Stimulated activated CD8-positive, alpha-beta memory T cell treated with anti-CD3 and anti-CD28 coated beads, Interleukin-15, amount 100 ng/mL, for 48 hours (primary cell): ENCODE measurements around the gene MANSC4.

Source experiments
- DNase-seq, 2 donors: peaks; one replicate each; pipeline ENCODE4 v3.0.0-alpha.2; 2020; ENCODE audit warnings: low read depth in 2 of 2

Gene MANSC4

DNA sequence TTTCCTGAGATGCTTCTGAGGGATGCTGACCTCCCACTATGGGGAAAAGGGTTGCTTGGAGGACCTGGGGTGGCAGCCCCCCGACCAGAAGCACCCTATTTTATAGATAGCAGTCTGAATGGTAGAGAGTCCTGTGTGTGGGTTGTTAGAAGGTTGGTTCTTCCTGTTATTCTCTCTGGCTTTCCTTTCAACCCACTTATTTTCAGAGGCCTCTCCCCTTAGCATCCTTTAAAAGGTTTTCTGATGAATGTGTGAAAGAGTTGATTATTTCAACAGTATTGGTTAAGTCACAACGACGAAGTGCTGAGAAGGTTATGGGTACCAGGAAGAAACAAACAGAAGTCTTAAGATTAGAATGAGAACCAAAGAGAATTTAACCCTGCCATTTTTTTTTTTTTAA is 20.8 kb upstream of the MANSC4 start:
- no peak for DNase-seq

DNA sequence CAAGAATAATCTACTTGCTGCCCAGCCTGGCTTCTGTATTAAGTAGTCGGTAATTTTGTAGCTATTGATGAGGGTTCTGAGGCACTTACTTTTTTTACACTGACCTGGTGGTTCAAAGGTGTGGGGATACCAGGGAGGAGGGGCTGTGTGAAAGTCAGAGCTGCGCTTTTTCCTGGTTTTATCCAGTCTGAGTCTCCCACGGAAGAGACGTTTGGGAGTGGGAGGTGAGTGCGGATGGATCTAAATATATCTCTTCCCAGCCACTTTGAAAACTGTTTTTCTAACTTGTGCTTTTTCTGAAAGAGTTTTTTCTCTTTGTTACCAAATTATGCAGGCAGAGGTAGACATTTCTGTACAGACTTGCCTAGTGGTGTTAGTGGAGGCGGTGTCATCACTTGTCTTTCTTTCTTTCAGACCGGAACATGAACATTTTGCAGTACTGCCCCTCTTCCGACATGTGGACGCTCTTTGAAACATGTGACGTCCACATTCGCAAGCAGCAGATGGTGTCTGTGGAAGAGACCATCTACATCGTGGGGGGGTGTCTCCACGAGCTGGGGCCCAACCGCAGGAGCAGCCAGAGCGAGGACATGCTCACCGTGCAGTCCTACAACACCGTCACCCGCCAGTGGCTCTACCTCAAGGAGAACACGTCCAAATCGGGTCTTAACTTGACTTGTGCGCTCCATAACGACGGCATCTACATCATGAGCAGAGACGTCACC is 17.4 kb upstream of the MANSC4 start:
- DNase-seq, result no peak

DNA sequence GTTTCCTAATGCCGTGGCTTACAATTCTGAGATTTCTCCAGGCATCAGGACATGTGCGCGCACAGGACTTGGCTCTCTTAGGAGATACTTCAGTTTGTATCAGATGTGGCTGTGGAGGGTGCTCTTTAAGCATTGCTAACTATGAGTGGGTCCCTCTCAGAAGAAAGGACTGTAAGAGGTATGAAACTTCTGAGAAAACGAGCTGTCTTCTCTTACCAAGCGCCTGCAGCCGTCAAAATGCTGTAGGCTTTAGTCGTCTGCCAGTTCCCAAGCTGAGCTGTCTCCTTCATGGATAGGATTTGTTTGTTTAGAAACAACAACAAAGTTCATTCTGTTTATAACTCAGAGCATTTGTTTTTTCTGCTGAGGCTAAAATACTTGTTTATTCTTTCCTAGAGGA is 16.1 kb upstream of the MANSC4 start:
- DNase-seq, result no peak

DNA sequence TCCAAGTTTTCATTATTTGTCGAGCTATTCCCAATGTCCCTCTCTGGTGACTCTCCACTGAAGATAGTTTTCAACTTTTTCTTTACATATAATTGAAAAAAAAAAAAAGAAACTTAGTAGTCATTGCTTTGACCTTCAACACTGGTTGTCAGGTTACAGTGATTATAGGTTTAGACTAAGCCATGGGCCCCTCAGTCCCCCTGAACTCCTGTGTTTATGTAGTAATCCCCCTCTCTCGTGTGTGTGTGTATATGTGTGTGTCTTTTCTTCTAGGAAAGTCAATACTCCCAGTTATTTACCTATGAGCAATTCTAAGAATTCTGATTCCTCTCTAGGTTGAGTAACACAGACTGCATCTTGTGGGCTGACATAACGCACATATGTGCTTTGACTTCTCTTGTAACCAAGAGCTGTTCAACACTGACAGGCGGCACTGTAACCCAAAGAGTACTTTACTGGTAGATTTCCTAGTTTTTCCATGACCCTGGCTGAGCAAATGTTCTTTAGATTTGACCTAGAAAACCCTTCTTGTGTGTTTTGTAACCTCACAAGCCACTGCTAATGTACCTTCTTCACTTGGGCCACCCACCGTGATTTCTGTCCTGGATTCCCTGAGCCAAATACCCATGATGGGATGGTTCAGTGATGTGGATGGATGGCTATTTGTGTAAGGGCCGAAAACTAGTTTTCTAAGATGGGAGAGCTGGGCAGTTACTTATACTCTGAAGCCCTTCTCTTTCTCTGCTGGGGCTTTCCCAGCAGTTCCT is 15.0 kb upstream of the MANSC4 start:
- no peak for DNase-seq

DNA sequence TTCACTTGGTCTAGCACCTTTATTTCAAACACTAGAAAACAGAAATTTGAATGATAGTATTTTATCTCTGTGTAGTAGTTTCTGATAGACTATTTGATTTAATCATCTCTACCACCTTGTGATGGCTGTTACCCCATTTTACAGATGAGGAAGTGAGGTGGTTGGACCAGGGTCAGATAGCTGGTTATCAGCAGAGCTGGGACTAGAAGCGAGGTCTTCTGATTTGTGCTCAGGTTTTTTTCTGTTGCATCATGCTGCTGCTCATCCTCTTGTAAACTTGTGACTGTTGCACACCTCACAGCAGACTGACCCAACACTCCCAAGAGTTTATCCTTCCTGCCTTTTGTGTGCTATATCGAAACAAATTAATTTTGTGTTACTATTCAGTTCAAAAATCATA is 10.1 kb upstream of the MANSC4 start:
- DNase-seq, result no peak

DNA sequence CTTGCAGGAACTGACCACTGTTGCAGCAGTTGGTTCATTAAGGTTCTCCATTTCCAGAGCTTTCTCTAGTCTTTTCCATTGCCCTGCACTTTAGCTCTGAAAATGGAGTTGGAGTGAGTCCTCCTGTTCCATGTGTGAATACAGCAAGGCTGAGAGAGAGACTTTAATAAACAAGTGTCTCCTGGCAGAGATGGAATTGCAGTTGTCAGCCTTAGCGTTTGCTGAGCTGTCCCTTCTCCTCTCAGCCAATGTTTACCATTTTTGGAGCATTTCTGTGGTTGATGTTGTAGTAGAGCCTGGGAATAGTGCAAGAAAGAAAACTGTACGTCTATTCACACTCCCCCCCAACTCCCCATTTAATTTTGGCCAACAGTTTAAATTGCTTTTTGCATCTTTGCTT is 7.5 kb upstream of the MANSC4 start:
- no peak for DNase-seq

DNA sequence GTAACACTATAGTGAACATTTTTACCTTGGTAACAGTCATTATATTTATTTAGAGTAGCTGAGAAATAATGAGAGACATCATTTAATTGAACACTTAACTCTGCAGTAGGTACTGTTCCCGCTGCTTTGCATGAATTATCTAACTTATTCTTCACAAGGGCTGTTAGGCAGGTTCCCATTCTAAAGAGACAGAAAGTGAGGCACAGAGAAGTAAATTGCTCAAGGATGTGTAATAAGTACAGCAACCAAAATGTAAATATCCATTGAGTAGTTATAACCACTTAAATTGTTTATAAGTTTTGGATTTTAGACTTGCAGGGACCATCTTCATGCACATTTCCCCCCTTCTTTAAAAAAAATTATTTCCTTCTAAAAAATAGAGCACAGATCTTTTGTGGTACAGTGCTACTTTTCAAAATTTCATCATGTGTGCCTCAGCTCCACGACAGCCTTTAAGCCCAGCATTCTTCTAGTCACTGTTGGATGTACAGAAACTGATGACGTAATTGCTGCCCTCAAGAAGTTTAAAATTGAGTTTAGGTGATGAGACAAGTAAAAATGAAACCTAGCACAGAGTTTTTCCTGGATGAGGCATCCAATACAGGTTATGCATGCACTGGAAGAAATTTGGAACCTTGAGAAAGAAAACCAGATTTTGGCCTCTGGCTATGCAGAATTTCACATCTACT is 6.0 kb upstream of the MANSC4 start:
- DNase-seq, result no peak

DNA sequence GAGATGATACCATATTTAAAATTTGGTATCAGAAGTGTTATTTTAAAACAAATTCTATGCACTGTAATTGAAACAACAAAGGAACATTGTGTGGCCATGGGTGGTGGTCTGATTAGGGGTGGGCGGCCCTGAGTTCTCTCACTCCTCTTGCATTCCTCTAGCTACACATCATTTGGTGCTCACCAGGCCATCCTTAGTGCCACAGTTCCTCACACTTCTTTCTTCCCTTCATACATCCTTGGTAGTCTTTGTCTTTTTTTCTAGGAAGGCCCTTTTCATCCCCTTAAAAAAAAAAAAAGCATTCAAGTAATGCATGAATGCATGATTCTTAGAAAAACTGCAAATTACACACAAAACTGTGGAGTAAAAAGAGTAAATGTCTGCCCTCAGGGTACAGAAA is 2.4 kb upstream of the MANSC4 start:
- no peak for DNase-seq

DNA sequence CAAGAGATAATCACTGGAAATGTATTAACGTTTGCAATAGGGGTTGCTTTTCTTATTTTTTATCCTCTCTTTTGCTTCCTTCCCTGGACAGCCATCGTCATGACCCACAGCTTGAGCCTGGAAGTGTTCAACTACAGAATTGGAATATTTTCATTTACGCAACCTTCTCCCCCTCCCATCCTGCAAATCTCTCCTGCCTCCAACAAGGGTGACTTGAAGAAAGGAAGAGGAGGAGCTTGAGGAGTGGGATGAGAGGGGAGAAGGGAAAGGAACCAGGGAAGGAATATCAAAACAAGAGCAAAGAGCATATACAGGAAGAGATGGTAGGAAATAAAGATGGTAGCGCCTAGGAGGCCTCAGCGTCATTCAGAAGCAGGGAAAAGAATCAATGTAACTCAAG is 1.6 kb upstream of the MANSC4 start:
- no peak for DNase-seq

DNA sequence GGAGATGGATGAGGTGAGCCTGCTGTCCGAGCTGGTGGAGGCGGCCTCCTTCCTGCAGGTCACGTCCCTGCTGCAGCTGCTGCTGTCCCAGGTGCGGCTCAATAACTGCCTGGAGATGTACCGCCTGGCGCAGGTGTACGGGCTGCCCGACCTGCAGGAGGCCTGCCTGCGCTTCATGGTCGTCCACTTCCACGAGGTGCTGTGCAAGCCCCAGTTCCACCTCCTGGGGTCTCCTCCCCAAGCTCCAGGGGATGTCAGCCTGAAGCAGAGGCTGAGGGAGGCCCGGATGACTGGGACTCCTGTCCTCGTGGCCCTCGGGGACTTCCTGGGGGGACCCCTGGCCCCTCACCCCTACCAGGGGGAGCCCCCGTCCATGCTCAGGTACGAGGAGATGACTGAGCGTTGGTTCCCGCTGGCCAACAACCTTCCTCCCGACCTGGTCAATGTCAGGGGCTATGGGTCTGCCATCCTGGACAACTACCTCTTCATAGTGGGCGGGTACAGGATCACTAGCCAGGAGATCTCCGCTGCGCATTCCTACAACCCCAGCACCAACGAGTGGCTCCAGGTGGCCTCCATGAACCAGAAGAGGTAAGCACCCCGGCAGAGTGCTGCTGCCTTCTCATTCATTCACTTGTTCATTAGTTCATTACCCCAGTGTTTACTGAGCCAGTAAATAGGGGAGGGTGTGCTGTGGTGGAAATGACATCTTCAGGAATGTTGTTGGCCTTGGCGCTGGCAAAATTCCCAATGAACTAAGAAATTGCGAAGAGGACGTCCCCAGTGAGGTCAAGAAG is 774 bp upstream of the MANSC4 start:
- no peak for DNase-seq

DNA sequence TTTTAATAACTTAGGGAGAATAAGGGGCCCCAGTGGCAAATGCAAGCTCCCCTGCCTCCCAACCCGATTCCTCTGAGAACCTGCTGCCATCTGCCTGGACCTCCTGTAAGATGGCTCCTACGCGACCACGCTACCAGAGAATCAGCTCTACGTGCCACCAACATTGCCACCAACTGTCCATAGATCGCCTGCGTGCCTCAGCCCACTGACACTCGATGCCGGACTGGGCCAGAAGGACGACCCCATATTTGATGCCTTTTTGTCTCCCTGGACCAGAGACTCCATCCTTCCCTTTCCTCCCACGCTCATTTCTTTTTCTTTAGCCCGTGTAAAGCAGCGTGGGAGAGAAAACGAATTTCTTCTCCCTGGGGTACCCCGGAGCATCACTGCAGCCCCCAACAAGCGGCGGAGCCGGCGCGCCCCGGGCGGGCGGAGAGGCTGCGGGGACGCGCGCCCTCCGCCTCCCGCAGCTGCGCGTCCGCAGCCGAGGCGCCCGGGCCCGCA is 568 bp downstream of the MANSC4 start:
- DNase-seq, result no peak

DNA sequence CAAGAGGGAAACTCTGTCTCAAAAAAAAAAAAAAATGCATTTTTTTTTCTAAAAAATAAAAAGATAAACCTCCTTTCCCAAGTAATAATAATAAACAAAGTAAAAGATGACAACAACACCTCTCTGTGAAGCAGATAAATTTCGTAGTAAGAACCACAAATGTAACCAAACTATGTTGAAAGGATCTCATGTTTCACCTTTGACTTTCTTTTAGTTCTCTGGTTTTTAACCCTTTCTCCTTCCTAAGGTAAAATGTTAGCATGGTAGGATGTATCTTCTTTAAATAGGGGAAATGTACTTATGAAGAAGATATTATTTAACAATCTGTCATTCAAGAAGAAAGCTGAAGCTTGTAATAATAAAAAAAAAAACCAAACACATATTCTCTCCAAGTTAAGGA is 1.8 kb downstream of the MANSC4 start:
- DNase-seq, result no peak

DNA sequence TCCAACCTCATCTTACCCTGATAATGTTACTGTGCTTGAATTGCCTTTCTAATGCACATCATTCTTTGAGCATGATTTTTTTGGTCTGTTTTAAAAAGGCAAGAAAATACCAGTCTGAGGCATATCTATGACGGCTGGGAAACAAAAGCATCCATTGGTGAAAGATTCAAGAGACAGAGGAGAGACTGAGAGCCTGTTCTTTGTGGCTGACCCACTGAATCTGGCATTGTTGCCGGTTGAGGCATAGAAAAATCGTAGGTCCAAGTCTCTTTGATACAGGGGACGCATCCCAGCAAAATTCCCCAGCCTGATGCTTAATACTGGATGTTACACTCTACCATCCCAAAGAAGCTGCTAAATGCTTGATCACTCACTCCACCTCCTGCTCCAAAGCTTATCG is 2.9 kb downstream of the MANSC4 start:
- DNase-seq, result no peak

DNA sequence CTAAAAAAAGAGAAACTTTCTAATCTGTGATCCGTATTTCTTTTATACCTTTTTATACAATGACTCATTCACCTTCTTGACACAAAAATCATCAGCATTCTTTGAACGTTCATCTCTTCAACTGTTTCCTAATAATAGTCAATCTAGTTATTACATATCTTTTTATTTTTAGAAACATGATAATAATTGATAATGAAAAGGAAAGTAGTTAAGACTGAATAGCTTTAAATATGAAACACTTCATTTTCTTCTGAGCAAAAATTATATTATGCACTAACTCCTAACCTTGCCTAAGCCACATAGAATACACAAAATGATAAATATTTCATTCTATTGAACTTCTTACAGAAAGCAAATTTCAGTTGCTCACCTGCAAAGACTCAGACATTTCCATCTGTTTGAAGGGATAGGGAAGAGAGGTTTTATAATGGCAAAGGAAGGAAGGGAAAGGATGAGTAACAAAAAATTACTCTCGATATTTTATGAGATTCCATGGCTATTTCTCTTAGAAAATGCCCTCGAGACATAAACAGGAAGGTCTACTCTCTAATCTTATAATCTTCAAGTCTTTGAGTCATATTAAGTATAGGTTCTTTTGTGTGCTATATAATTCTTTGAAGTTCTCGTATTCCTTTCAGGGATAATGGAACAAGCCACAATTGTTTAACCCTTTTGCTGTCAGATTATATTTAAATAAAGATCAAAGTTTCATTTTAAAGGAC is 7.5 kb downstream of the MANSC4 start:
- no peak for DNase-seq

DNA sequence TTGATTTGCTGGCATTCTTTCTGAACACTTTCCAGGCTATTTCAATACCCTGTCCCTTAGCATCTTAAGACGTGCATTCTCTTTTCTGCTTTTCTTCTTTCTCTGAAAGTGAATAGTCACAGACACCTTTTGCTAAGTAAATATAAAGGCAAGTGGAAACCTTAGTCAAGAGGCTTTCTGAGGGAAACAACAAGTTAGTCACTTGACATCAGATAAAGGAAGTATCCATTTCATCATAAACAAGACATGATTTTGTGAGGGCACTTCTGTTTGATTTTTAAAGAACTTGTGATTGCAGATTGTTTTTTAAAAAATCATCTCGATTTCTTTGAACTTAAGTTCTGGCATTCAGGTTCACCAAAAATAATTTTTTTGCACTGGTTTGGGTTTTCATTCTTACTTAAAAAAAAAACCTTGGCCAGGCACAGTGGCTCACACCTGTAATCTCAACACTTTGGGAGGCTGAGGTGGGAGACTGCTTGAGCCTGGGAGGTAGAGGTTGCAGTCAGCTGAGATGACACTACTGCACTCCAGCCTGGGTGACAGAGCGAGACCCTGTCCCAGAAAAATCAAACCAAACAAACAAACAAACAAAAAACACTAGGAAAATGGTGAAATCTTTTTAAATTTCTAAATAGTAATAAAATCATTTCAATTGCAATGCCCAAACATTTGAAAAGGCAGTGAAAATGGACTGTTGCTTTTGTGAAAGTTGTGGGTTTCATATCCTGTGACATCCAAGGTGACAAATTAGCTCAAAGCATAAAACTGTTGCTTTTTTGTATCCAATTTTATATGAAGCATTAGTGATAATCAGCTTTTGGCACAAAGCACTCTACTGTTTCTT is 8.3 kb downstream of the MANSC4 start:
- no peak for DNase-seq

DNA sequence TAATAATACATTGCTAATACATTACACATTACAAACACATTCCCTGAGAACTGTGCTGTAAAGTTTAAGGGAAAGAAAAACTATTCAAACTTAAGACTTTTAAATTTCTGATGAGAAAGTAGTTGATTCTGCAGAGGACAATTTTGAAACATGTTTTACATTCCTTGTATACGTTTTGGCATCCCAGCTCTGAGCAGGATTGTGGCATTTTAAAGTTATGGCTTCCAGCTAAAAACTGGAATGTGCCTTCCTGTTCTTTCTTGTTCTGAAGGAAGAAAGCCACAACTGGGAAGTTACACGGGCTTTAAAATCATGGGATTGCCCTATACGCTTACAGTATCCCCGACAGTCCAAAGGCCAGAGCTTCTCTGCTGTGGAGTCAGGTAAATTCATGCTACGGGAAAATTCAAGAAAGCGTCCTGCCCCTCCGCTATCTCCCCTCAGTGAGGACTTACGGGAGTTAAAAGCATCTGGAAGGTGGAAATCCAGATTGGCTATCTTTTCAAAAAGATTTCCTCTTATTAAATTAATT is 10.8 kb downstream of the MANSC4 start:
- no peak for DNase-seq

DNA sequence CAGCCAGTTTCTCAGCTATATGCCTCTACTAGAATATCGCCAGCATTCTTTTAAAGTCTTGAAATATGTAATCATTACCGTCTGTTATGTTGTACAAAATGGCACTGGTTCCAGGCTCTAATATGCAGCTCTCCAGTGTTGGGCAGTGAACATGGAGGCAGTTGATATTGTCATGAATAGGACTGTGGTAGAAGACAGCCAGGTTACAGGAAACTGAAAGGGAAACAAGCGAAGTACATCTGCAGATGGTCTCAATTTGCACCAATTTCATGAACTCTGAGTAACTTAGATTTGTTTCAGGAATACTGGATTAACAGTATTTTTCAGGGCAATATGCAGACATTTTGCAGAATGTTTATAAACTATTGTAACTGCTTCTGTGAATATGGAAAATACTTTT is 13.4 kb downstream of the MANSC4 start:
- no peak for DNase-seq

DNA sequence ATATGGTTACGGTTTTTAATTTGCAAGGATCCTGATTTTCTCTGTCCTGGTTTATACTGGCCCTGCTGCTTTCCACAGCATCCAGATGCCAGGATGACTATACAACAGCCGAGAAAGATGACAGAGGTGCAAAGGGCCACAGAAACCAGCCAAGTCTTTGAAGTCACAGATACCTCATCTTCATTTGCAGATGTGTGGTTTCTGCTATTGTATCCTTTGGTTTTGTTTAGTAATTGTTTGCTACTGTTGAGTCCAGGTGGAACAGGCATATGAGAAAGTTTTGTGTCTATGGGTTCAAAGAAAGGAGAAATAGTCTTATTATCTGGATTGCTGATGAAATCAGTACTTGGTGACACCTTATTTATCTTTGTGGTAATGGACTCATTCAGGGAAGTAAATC is 17.3 kb downstream of the MANSC4 start:
- DNase-seq, result no peak

DNA sequence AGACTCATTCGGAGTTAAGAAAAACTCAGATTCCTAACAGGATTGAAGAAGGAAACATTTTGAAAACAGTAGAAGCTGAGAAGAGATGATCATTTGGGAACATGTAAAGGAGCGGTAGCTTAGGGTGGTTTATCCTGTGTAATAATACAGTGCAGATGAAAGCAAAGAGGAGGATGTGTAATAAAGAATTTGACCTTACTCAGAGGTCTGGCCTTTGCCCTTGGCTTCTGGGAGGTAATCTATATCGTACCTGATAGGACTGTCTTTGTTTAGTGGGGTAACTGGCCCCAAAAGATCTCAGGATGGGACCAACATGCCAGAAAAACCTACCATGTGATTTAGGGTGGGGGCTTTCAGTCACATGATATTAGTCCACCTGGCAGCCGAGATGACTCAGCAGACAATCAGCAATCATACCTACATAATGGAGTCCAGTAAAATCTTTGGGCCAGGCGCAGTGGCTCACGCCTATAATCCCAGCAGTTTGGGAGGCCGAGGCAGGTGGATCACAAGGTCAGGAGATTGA is 23.3 kb downstream of the MANSC4 start:
- no peak for DNase-seq

DNA sequence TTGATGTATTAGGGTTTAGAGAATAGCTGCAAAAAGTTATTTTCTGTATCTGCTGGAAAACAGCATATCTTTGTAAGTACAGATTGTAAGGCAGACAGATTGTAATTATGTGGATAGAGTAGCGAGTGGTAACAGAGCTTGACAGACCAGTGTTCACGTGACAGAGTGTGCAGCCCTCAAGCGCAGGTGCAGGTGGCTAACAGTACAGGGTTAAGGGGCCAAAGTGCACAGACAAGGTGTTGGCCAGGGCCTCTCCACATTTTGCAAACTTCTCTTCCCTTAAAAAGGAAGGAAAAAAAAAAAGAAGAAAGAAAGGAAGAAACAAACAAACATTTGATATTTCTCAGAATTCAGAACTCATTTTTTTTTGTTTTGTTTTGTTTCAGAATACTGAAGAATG is 25.2 kb downstream of the MANSC4 start:
- DNase-seq, result no peak
